HG03378 (cell line): ENCODE measurements around the gene UVRAG.

Experiments used
- ATAC-seq: cut with Tn5 transposase; IDR thresholded peaks from one replicate; pipeline ENCODE4 v1.9.1; 2021; ENCODE audit warnings: mild to moderate bottlenecking, moderate library complexity; ENCODE audit not compliant: unreplicated experiment

The UVRAG gene

DNA sequence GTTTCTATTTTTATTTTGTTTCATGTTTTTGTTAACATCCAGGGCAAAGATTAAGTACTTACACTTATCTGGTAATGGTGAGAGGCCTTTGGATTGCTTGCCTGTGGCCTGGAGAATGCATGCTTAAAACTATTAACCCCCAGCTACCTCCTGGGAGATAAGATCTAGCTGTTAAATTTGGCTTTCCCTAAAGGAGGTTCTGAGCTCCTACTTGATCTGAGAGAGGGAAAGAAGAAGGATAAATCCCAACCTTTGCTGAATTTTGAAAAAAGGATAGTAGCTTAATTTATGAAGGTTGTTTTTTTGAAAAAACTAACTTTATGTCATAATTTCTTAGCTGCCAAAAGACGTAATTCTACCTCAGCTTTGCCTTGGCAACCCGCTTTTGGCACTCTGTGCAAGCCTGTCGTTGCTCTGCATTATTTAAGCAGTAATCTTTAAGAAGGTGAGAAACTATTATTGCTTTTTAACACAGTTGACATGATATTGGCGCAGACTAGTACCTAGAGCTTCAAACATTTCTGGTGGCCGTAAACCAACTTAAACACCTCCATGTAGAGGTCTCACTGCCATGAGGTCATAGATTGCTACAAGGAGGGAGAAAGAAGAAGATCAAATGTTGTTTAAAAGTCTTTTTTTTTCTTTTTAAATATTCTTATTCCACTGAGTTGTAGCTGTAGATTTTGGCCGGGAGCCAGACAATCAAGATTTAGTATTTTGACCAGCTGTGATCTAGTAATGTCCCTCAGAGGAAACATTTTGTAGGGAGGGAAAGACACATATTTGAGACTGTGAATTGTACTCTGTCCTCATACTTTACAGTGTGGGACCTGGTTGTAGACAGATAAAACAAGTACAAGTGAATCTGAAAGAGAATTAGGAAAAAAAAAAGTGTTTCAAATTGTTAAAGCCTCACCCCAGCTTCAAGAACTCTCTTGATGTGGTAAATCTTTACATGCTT, 316.9 kb downstream of the UVRAG start:
- ATAC-seq: no peak

DNA sequence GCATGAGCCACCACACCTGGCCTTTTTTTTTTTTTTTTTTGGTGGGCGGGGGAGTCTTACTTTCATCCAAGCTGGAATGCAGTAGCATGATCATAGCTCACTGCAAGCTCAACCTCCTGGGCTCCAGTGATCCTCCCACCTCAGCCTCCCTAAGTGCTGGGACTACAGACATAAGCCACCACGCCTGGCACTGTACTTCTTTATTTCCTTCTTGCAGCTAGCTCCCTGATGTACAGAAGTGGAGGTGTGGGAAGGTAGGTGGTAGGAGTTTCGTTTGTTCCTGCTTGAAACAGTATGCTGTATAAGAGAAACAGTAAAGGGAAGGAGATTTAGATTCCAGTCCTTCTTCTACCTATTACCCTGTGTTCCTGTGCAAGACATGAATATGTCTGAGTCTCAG, 319.2 kb downstream of the UVRAG start:
- ATAC-seq: no peak

DNA sequence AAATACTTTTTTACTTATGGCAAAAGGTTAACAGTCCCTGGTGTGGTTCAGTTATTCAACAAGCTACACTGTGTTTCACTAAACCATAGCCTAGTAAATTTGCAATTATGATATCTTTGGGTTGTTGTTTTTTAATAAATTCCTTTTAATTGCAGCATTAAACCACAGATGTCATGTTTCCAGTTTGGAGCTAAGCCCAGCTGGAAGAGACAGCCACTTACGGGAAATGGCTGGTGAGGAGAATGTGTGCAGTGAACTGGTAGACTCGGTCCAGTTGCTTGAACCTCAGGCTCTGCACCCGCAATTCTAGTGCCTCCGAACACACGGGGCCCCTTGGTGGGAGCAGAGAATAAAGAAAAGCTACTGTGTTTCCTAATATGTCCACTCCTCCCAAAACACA, 320.5 kb downstream of the UVRAG start:
- no peak for ATAC-seq

DNA sequence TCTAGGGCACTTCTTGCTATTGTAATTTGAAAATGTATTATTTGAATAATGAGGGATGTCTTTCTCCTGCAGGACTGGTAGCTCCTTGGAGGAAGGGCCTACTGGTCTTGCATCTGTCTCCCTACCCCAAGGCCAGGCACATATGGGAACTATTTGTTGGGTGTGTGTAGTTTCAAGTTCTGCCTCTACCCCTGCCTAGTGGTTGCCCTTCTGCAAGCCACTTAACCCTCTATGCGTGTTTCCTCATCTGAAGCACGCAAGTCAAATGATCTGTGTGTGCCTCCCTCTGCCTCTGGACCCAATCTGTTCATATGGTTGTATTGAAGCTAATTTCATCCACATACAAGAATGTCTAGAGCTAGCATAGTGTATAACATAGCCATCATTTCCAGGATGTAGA, 324.3 kb downstream of the UVRAG start:
- ATAC-seq: no peak

DNA sequence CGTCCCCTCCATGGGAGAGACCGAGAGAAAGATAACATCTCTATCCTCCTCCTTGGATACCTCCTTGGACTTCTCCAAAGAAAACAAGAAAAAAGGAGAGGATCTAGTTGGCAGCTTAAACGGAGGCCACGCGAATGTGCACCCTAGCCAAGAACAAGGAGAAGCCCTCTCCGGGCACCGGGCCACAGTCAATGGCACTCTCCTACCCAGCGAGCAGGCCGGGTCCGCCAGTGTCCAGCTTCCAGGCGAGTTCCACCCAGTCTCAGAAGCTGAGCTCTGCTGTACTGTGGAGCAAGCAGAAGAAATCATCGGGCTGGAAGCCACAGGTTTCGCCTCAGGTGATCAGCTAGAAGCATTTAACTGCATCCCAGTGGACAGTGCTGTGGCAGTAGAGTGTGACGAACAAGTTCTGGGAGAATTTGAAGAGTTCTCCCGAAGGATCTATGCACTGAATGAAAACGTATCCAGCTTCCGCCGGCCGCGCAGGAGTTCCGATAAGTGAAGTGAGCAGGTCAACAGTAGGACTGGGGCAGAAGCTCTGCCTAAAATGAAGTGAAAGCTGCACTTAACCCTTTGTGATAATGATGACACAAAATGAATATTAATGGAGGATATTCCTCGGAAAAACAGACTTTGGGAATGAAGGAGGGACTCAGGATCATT, 326.0 kb downstream of the UVRAG start:
- ATAC-seq: no peak

DNA sequence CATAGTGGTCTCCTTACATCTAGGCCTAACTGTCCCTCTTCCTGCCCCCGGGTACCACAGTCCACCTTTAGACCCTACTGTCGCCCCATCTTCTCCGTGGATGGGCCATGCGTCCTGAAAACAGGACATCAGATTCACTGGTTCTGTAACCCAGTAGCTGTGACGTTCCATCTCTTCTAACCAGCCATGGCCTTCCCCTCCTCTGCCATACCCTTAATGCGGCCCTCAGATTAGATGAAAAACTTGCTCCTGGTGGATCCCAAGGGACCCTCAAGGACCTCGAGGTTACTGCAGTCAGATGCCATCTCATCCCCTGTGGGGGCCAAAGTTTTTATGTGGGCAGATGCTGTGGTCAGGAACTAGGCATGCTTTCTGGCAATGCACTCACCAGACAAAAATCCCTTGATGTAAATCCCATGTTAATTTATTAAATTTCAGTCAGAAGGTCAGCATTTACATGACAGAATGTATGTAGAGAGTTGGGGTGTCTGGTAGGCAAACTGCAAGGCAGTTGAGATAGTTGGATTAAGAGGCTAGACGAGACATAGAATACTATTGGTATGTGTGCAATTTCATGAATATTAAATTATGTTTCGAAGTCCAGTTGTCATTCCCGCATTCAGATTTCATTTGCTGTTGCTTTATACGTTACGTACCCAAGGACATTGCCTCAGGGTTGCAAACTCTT, 327.0 kb downstream of the UVRAG start:
- ATAC-seq: no peak

DNA sequence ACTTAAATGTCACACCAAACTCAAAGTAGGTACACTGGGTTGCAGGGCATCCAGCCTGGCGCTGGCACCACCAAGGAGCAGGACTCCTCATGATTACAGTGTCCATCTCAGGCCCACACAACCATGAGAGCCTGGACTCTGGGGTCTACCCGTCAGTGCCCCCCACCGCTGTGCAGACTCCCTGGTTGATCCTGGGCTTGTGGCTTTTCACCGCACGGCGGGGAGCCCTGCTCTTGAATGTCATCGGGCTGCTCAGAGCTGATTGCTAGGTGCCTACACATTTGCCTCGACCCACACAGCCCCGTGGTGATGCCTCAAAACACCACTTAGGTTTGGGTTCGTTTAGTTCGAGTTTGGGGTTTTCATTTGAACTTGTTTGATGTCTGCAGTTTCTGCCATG, 328.3 kb downstream of the UVRAG start:
- no peak for ATAC-seq

DNA sequence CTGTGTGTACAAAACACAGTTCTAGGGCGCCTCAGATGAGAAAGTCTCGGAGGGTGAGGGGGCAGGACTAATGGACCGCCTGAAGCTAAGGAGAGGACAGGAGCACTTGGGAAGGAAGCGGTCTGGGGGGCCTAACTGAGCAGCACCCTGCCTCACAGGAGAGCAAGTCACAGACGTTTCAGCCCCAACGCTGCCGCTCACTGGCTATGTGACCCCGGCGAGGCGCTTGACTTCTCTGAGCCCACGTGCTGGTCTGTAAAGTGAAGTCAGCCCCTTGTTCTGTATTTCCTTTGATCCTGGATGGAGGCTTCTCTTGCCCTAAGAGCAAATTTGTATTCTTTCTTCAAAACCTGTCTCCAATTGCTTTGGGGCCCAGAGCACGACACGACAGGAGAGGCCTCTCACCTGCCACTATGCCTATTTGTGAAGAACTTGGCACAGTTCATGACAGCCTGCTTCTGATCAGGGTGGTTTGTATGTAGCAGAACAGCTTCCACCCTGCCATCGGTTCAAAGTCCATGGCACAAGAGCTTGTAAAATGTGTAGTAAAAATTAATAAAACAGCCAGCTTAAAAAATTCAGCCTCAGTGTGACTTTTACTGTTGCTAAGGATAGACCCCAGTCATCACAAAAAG, 332.2 kb downstream of the UVRAG start:
- ATAC-seq: no peak

DNA sequence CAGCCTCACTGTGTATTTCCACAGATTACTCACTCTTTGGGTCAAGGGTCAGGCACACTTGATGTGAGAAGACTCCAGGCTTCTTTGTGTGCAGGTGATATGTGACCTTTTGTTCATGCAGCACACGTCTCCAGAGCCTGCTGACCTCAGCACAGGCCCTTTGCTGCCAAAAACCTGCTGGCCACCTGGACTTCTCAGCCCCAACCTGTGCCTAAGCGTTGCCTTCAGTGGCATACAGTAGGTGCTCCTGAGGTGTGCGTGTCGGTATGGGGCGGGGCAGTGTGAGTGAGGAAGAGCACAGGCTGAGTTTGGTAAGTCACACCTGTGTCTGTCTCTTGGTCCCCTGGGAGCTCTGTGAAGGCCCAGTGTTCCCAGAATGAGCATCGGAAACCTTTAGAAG, 333.2 kb downstream of the UVRAG start:
- ATAC-seq: no peak

DNA sequence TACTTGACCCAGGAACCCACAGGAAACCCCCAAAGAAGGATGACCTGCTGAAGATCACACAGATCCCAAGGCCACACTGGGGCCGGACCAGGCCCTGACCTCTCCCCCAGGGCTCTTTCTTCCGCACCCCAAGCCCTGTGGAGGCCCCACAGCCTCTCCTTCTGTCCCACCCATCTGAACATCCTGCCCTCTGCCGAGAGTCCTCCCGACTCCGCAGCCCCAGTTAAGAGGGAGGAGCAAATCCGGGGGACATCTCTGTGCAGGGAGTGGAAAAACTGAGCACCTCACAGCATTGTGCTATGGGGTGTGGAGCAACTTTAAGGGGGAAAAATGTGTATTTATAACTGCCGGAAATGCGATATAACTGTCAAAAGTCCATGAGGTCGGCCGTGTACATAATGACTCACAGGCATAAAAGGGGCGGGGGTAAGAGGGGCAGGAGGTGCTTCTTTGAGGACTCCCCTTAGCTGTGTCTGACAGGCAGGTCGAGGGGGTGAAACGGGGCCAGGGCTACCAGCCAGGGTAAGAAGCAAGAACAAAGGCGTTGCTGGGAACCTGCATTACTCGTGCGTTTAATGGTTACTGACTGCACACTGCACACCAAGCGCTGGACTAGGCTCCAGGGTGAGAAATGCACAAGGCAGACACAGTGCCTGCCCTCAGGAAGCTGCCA, 334.1 kb downstream of the UVRAG start:
- no peak for ATAC-seq

DNA sequence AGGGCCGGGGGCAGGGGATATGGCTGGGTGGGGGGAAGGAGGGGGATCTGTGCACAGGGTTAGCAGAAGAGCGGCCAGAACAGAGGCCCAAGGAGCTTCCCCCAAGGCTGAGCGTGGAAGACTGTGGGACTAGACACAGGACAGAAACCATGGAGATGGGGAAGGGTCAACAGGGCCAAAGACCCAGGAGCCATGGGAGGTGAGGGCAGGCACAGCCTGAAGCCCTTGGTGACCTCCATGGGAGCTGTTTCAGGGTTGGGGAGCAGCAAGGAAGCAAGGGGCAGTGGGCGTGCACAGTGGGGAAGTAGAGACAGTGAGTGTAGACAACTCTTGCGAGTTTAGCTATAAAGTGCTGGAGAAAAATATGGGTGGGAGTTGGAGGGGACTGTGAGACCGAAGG, 334.7 kb downstream of the UVRAG start:
- no peak for ATAC-seq

DNA sequence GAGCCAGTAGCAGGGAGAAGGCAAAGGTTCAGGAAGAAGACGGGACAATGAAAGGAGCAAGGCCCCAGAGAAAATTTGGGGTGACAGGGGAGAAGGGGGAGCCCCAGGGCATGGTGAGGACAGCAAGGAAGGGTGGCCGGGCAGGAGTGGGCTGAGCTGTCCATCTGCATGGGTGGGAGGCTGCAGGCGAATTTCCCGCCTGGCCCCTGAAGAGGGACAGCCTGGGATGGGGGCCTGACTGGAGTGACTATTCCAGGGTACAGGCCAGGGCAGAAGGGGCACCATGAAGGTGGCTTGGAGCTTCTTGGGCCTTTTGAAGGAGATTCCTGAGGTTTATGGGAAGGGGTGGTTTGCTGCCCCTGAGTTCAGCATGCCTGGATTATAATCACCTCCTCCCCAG, 335.1 kb downstream of the UVRAG start:
- ATAC-seq: no peak

DNA sequence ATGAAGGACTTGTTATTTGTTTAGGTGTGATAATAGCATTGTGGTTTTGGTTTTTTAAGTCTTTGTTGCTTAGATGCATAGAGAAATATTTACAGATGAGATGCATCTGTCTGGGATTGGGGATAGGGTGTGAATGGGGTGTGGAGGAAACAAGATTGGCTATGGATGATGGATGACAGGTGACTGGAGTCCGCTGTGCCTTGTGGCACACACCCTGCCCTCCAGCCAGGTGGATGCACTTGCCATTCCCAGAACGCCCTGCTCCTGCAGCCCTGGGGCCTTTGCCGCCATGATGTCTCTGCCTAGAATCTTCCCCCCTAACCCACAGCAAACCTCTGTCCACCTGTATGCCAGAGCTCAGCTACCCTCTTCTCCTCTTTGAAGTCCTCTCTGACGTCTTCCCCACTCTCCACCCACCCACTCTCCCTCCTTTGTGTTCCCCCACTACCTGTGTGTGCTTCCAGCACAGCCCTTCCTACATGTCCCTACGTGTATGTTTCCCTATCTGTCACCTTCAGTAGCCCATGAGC, 336.6 kb downstream of the UVRAG start:
- ATAC-seq: no peak

DNA sequence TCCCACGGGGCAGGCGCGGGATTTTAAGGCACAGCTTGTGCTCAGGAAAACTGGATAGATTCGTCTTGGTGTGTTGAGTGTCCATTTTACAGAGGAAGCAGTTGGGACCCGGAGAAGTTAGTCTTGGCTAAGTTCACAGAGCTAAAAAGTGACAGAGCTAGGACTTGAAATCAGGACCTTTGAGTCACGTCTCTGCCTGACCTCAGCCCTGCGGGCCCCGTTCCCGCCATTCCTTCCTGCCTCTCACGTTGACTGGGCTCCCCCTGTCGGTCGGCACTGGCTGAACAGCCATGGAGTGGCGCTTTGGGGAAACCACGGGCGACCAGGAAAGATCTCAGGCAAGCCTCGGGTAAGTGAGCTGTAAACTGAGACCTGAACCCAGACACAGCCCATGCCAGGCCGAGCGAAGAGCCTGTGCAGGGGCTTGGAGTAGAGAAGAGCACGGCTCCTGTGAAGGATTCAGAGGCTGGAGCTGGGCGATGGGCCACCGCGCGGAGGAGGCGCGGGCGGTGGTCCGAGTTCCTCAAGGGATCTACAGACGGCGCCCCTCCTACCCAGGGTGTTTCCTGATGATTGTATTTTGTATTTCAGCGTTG, 337.2 kb downstream of the UVRAG start:
- peak; percentile 56 for ATAC-seq

DNA sequence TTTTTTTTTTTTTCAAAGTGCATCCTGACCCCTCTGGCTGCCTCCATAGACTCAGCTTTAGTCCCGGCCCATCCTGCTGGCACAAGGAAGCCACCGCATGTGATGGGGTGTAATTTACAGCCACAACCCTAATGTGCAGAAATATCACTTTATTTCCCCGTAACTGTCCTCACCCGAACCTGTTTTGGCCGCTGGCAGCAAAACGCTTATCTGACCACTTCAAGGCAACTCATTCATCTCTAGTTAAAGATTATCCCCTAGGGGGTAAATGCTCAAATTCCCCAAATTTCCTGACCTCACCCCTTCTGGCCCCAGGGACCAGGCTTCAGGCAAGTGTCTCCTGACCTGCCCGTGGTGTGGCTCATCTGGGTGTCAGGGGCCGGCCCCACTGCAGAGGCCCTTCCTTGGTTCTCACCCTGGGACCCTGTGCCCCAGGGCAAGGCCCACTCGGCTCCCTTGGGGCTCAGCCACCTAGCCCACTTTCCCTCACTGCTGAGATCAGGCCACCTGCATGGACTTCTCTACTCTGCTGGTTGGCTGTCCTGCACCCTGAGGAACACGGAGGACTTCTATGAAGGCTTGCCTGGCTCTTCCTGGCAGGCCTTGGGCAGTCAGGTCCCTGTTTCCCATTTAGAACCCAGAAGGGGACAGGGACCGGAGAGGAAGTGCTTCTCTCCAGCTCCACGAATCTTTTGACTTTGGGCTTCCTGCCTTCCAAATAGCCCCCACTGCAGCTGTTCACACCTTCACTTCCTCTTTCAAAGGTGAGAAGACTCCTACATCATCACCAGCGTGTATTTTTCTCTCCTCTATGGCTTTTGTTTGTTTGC, 337.9 kb downstream of the UVRAG start:
- ATAC-seq: peak; percentile 42

DNA sequence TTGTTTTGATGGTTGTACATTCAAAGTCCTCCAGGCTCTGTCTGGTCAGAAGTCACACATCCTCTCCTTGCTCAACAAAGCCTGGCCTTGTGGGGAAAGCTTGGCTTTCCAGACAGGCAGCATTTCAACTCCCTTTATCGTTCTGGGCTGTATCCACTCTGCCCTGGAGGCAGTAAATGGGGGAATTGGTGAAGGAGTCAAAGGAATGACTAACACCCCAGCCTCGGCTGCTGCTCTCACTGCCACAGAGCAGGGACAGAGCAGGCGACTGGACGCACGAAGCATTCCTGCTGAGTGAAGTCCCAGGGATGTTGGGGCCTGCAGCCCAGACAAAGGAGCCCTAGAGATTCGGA, 338.5 kb downstream of the UVRAG start:
- ATAC-seq: no peak

DNA sequence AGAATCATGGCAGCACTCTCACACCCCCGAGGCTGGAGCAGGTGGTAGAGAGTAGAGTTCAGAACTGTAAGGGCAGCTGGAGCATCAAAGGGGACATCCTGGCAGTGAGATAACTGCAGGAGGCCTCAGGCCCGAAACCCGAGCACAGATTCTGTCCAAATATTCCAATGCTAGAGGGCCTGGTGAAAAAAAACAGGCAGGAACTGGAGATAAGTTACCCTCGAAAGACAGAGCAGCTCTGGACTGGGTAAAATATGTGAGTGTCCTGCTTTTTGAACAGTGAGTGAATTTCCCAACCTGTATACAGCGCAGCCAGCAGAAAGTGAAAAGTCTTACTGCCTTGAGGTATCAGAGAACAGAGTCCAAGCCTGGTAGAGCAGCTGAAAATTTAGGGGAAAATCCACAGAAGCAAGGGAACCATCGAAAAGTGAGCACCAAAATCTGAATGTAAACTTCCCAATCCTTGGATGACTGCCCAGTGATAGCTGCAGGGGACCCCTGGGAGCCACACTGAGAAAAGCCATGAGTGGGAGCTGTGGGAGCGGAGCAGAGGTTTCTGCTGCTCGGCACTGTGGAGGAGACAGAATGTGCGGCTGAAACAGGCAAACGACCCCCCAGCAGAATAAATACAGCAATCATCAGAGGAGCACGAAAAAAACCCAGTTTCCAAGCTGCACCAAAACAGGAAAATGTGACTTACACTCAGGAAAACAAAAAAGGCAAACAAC, 340.7 kb downstream of the UVRAG start:
- ATAC-seq: no peak

DNA sequence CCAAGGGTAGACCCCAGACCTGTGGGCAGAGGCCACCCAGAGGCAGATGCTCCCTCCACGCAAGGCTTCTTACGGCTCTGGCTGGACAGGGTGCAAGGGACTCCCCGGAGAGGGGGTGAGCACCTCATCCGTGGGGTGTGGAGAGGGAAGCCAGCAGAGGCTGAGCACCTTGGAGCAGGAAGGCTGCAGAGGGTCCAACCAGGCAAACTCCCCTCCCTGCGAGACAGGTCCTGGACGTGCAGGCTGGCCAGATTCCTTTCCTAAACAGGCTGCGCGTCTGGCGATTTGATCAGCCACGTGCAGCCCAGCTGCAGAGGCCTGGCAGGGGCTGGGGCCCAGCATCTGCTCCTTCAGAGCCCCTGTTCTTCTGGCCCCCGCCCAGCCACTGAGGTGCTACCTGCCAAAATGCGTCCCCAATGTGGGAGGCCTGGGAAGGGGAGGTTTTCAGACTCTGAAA, 342.0 kb downstream of the UVRAG start:
- no peak for ATAC-seq

DNA sequence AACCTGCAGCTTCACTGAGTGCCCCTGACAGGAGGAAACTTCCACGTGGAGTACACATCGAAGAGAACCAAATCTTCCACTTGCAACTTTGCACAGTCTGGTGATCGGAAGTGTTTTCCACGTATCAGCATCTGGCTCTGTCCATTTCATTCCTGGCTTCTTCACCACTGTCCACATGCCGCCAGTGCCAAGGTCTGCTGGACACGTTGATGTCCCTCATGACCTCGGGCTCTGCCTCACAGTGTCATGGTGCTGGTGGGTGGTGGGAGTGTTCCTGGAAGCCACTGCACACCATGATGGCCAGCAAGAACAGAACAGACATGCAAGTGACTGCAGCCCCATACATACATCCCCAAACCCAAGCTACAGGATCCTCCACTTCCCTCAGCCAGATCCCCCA, 342.9 kb downstream of the UVRAG start:
- no peak for ATAC-seq
